Measurements from ENCODE around the gene ALOX5.

- TF ChIP-seq CTCF (IDR thresholded peaks at IDR 0.05 in 8 of 11, conservative IDR thresholded peaks at IDR 0.05 in 3 of 11) (no peak), POLR2A (IDR thresholded peaks at IDR 0.05) (no peak)
These were observed 64.6 kb downstream of the ALOX5 start for GRCh38 chr10:45438466-45439090.

Data from spleen (tissue), 7 donors.